MM.1S (cell line): ENCODE results near the gene LRMDA.

Source experiments
- DNase-seq: peaks from one replicate; pipeline ENCODE4 v3.0.0-alpha.2; 2015
- H2AFZ ChIP-seq: fragments of 300-600 bp; sonication (generic); 2 replicates; pipeline ENCODE4 v1.6.0; 2016; ENCODE audit warnings: antibody characterized with exemption, low read length
- H3F3A ChIP-seq: fragments of 300-600 bp; sonication (generic); 2 replicates; pipeline ENCODE4 v1.6.1; 2016; ENCODE audit warnings: mild to moderate bottlenecking, antibody characterized with exemption, low read length, moderate library complexity, mixed read lengths; ENCODE audit not compliant: insufficient read depth
- H3K27ac ChIP-seq: fragments of 300-600 bp; sonication (generic); 2 replicates; pipeline ENCODE4 v1.5.1; 2016; ENCODE audit warnings: mild to moderate bottlenecking, low read length
- H3K27me3 ChIP-seq: fragments of 300-600 bp; sonication (generic); replicated peaks from 2 replicates; pipeline ENCODE4 v1.6.0; 2016; ENCODE audit warnings: low read length; ENCODE audit not compliant: insufficient read depth
- H3K36me3 ChIP-seq: fragments of 300-600 bp; sonication (generic); replicated peaks from 2 replicates; pipeline ENCODE4 v1.6.1; 2016; ENCODE audit warnings: mild to moderate bottlenecking, low read length, mixed read lengths; ENCODE audit not compliant: insufficient read depth
- H3K4me1 ChIP-seq: fragments of 300-600 bp; sonication (generic); 2 replicates; pipeline ENCODE4 v1.6.1; 2016; ENCODE audit warnings: low read length, mixed read lengths
- H3K4me2 ChIP-seq: fragments of 300-600 bp; sonication (generic); 2 replicates; pipeline ENCODE4 v1.6.0; 2016; ENCODE audit warnings: low read depth, low read length
- H3K4me3 ChIP-seq: fragments of 300-600 bp; sonication (generic); 2 replicates; pipeline ENCODE4 v1.5.1; 2016; ENCODE audit warnings: low read length, mixed read lengths
- H3K79me2 ChIP-seq: fragments of 300-600 bp; sonication (generic); 2 replicates; pipeline ENCODE4 v1.6.1; 2016; ENCODE audit warnings: mixed run types, low read length, mixed read lengths
- H3K9ac ChIP-seq: fragments of 300-600 bp; sonication (generic); 2 replicates; pipeline ENCODE4 v1.6.1; 2016; ENCODE audit warnings: low read length, mixed read lengths
- H3K9me2 ChIP-seq: fragments of 300-600 bp; sonication (generic); replicated peaks from 2 replicates; pipeline ENCODE4 v1.6.1; 2016; ENCODE audit warnings: mild to moderate bottlenecking, low read length, mixed read lengths; ENCODE audit not compliant: insufficient read depth
- H3K9me3 ChIP-seq: fragments of 300-600 bp; sonication (generic); replicated peaks from 2 replicates; pipeline ENCODE4 v1.6.1; 2016; ENCODE audit warnings: mild to moderate bottlenecking, low read length, mixed read lengths; ENCODE audit not compliant: insufficient read depth
- H4K20me1 ChIP-seq: fragments of 300-600 bp; sonication (generic); 2 replicates; pipeline ENCODE4 v1.6.1; 2016; ENCODE audit warnings: mild to moderate bottlenecking, low read length, moderate library complexity, mixed read lengths; ENCODE audit not compliant: insufficient read depth
- CTCF ChIP-seq: fragments of 300-600 bp; sonication (generic); IDR thresholded peaks from 2 replicates; pipeline ENCODE4 v1.5.1; 2016; ENCODE audit warnings: antibody characterized with exemption, low read length, mixed read lengths
- EZH2 ChIP-seq: fragments of 300-600 bp; sonication (generic); optimal IDR thresholded peaks from 2 replicates; pipeline ENCODE3; 2017; ENCODE audit warnings: low read depth, mild to moderate bottlenecking, antibody characterized with exemption, low read length, mixed read lengths
- EZH2phosphoT487 ChIP-seq: fragments of 300-600 bp; sonication (generic); IDR thresholded peaks from 2 replicates; pipeline ENCODE4 v1.6.1; 2018; ENCODE audit warnings: antibody characterized with exemption, low read length

The LRMDA gene

DNA sequence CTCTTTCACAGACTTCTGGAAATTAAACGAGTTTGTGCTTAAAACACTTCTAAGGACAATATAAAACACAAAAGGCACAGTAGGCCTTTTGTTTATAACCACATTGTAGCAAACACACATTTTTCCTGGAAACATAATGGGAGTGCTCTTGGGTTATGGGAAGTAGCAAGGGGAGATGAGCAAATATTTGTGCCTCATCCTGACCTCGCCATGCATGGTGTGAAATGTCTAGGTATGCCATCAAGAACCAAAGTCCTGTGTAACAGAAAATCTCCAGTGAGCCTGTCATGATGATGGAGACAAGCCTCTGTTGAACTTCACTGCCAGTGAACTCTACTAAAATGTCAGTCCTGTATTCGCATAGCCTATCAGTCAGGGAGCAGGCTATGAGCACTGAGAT, 1029.6 kb downstream of the LRMDA start:
- TF ChIP-seq EZH2phosphoT487, result no peak
- TF ChIP-seq CTCF, result no peak
- Histone ChIP-seq H3K9me3 (no peaks in the 10 kb centered on the region), H3K4me2 (no peak overlapping the region), H3K9ac (no peak overlapping the region), H3F3A (no peaks in the 10 kb centered on the region), H2AFZ (no peak overlapping the region), H3K36me3 (no peaks in the 10 kb centered on the region), H3K9me2 (no peaks in the 10 kb centered on the region), H4K20me1 (no peaks in the 10 kb centered on the region), H3K79me2 (no peaks in the 10 kb centered on the region), H3K27me3 (no peaks in the 10 kb centered on the region), H3K4me3 (no peak overlapping the region), H3K4me1 (no peaks in the 10 kb centered on the region), H3K27ac (no peak overlapping the region)
- no peak for DNase-seq

DNA sequence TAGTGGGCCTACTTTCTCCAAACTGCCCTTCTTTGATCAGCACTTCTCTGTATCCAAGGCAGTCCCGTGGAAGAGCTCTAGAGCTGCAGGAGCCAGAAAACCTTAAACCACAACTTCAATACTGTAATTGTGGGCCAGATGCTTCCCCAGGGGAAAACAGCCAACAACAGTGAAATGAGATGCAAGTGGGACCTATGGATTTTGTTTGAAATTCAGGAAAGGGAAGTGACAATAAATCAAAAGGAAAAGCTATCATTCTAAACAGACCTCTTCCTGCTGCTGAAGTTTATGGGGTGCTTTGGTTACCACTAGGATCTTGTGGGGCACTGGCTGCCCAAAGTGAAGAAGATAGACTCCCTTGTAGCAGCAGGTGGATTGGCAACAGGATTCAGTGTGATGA, 1031.7 kb downstream of the LRMDA start:
- no peak overlapping the region for H3K4me3 ChIP-seq
- no peaks in the 10 kb centered on the region for H3K4me1 ChIP-seq
- H3K9ac ChIP-seq, result no peak overlapping the region
- H3K36me3 ChIP-seq, result no peaks in the 10 kb centered on the region
- H3K4me2 ChIP-seq, result no peak overlapping the region
- H4K20me1 ChIP-seq, result no peaks in the 10 kb centered on the region
- TF ChIP-seq CTCF, result no peak
- no peak for TF ChIP-seq EZH2
- no peak for TF ChIP-seq EZH2phosphoT487
- no peaks in the 10 kb centered on the region for H3K9me3 ChIP-seq
- H2AFZ ChIP-seq, result no peak overlapping the region
- no peaks in the 10 kb centered on the region for H3F3A ChIP-seq
- DNase-seq, result no peak
- H3K27me3 ChIP-seq, result no peaks in the 10 kb centered on the region
- H3K27ac ChIP-seq, result no peak overlapping the region
- H3K79me2 ChIP-seq, result no peaks in the 10 kb centered on the region
- H3K9me2 ChIP-seq, result no peaks in the 10 kb centered on the region

GRCh38 chr10:76466836-76467503, 1035.5 kb downstream of the LRMDA start:
- Histone ChIP-seq H2AFZ (no peak overlapping the region), H3K79me2 (no peaks in the 10 kb centered on the region), H3K9me2 (no peaks in the 10 kb centered on the region), H3K27me3 (no peaks in the 10 kb centered on the region), H3K9ac (no peak overlapping the region), H4K20me1 (no peaks in the 10 kb centered on the region), H3K36me3 (no peaks in the 10 kb centered on the region), H3F3A (no peaks in the 10 kb centered on the region), H3K4me1 (no peaks in the 10 kb centered on the region), H3K9me3 (no peaks in the 10 kb centered on the region), H3K27ac (no peak overlapping the region), H3K4me2 (no peak overlapping the region), H3K4me3 (no peak overlapping the region)
- no peak for TF ChIP-seq EZH2phosphoT487
- no peak for TF ChIP-seq CTCF
- no peak for TF ChIP-seq EZH2
- DNase-seq, result no peak
